Neuronal stem cell (in vitro differentiated cells): Measurements from ENCODE around the gene DTX3L.

Experiments
- DNase-seq: peaks from one replicate; pipeline ENCODE4 v3.0.0-alpha.2; 2013; ENCODE audit warnings: low spot score
- H2AFZ ChIP-seq: one replicate; pipeline ENCODE4 v1.6.1; 2013; ENCODE audit warnings: mild to moderate bottlenecking, low read length, inconsistent platforms
- H2AK5ac ChIP-seq: 2 replicates; pipeline ENCODE4 v1.6.1; 2013; ENCODE audit warnings: low read depth, mild to moderate bottlenecking, inconsistent platforms, low read length, moderate library complexity, mixed read lengths
- H2BK120ac ChIP-seq: 2 replicates; pipeline ENCODE4 v1.6.1; 2013; ENCODE audit warnings: low read depth, mild to moderate bottlenecking, inconsistent platforms, low read length, moderate library complexity, mixed read lengths
- H2BK12ac ChIP-seq: one replicate; pipeline ENCODE4 v1.6.1; 2013; ENCODE audit warnings: low read length, inconsistent platforms
- H2BK15ac ChIP-seq: 2 replicates; pipeline ENCODE4 v1.6.1; 2013; ENCODE audit warnings: mild to moderate bottlenecking, low read length, inconsistent platforms, mixed read lengths
- H2BK5ac ChIP-seq: one replicate; pipeline ENCODE4 v1.6.1; 2013; ENCODE audit warnings: inconsistent platforms, mild to moderate bottlenecking, low read length, moderate library complexity
- H3K14ac ChIP-seq: one replicate; pipeline ENCODE4 v1.6.1; 2013; ENCODE audit warnings: low read length, inconsistent platforms
- H3K18ac ChIP-seq: 2 replicates; pipeline ENCODE4 v1.6.1; 2013; ENCODE audit warnings: low read length, inconsistent platforms
- H3K23ac ChIP-seq: 2 replicates; pipeline ENCODE4 v1.6.1; 2013; ENCODE audit warnings: low read depth, mild to moderate bottlenecking, mixed read lengths, low read length, inconsistent platforms; ENCODE audit not compliant: poor library complexity
- H3K27ac ChIP-seq: replicated peaks from 3 replicates; pipeline ENCODE4 v1.5.1; 2013; ENCODE audit warnings: low read length, inconsistent platforms
- H3K27me3 ChIP-seq, 3 experiments: 2 replicates each; pipeline ENCODE4 v1.6.1; 2013; ENCODE audit warnings: low read length in 3 of 3, mild to moderate bottlenecking in 2 of 3, inconsistent platforms in 1 of 3, low read depth in 1 of 3, mixed read lengths in 1 of 3, moderate library complexity in 1 of 3; ENCODE audit not compliant: control insufficient read depth in 3 of 3, insufficient read depth in 3 of 3
- H3K36me3 ChIP-seq, 2 donors: replicated peaks in 1 of 2; 2 replicates each; pipeline ENCODE4 v1.6.1; 2013; ENCODE audit warnings: low read length in 2 of 2; ENCODE audit not compliant: control insufficient read depth in 2 of 2, insufficient read depth in 2 of 2
- H3K4ac ChIP-seq: 2 replicates; pipeline ENCODE4 v1.6.1; 2013; ENCODE audit warnings: inconsistent platforms, mild to moderate bottlenecking, low read length, moderate library complexity
- H3K4me1 ChIP-seq, 2 donors: 1 replicate in 1 of 2; 2 replicates in 1 of 2; pipeline ENCODE4 v1.6.1; 2013; ENCODE audit warnings: low read length in 2 of 2, low read depth in 1 of 2; ENCODE audit not compliant: control insufficient read depth in 2 of 2, insufficient read depth in 1 of 2
- H3K4me2 ChIP-seq: one replicate; pipeline ENCODE4 v1.6.1; 2013; ENCODE audit warnings: mild to moderate bottlenecking, low read length, inconsistent platforms; ENCODE audit not compliant: insufficient read depth, poor library complexity, severe bottlenecking
- H3K4me3 ChIP-seq, 2 donors: 2 replicates each; pipeline ENCODE4 v1.5.1; 2013; ENCODE audit warnings: low read length in 2 of 2, mild to moderate bottlenecking in 2 of 2, inconsistent platforms in 1 of 2, moderate library complexity in 1 of 2
- H3K79me1 ChIP-seq: one replicate; pipeline ENCODE4 v1.6.1; 2013; ENCODE audit warnings: low read depth, mild to moderate bottlenecking, inconsistent platforms, low read length, moderate library complexity
- H3K9ac ChIP-seq: one replicate; pipeline ENCODE4 v1.6.1; 2013; ENCODE audit warnings: mild to moderate bottlenecking, low read depth, low read length, inconsistent platforms; ENCODE audit not compliant: poor library complexity
- H3K9me3 ChIP-seq, 2 donors: replicated peaks in 1 of 2; 2 replicates each; pipeline versions ENCODE3 to v1.6.1; 2013; ENCODE audit warnings: low read length in 2 of 2, mild to moderate bottlenecking in 2 of 2, inconsistent platforms in 1 of 2, low read depth in 1 of 2, mixed read lengths in 1 of 2, moderate library complexity in 1 of 2; ENCODE audit not compliant: control insufficient read depth in 2 of 2, insufficient read depth in 1 of 2
- H4K8ac ChIP-seq: one replicate; pipeline ENCODE4 v1.6.1; 2013; ENCODE audit warnings: low read depth, mild to moderate bottlenecking, inconsistent platforms, low read length, moderate library complexity
- H4K91ac ChIP-seq: one replicate; pipeline ENCODE4 v1.6.1; 2013; ENCODE audit warnings: low read length, low read depth, mild to moderate bottlenecking, inconsistent platforms; ENCODE audit not compliant: poor library complexity
- whole genome bisulfite sequencing, 2 donors: extraction: QIAGEN DNeasy Blood & Tissue Kit; methylation state at CpG; one replicate each; pipeline ENCODE4 v1.1.7; 2013; ENCODE audit warnings: missing lambda C conversion rate in 2 of 2, mixed read lengths in 1 of 2; ENCODE audit not compliant: insufficient read length in 2 of 2, insufficient replicate concordance in 1 of 2; ENCODE audit errors: extremely low coverage in 2 of 2; 5-methylcytosine and 5-hydroxymethylcytosine counted together

Gene DTX3L

DNA sequence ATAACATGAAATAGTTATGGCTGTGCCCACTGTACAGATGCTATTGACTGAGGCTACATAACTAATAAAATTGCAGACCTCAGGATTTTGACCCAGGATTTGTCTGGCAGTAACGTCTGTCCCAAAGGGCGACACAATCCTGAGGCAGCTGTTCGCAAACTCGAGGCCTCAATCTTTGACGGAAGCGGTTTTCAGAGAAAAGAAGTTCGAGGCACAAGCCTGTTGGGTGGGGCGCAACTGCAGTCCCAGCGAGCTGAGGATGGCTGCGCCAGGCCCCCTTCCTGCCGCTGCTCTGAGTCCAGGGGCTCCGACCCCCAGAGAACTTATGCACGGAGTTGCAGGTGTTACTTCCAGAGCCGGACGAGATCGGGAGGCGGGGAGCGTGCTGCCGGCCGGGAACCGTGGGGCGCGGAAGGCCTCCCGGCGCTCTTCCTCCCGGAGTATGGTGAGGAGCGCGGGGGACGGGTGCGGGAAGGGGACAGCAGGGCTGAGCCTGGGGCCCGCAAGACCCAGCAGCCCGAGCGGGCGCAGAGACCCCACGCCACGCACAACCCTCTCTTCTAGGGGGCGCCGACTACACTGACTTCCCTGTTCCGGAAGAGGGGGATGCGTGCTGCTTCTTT is 13.4 kb downstream of the DTX3L start, which contains the start of gene PARP15:
PARP15 (plus strand) TSS at position 242 of the 623 bp plus-strand sequence; CDS start at position 260, 18 bp downstream.
- peak within 1 kb of the TSS; percentile 0 for H3K18ac ChIP-seq
- H2BK120ac ChIP-seq: peak within 1 kb of the TSS; percentile 74
- WGBS, 2 donors: no CpG with 5 or more reads among the region's 40 CpGs
- no peak within 1 kb of the TSS for H4K8ac ChIP-seq
- H3K27ac ChIP-seq: no peak within 1 kb of the TSS
- H2BK12ac ChIP-seq: no peak within 1 kb of the TSS
- H2AFZ ChIP-seq: no peak within 1 kb of the TSS
- peak within 1 kb of the TSS; percentile 82 for H3K4me2 ChIP-seq
- peaks cover 0 to 6% (median 0%) of the 10 kb centered on the region in 3 experiments for H3K27me3 ChIP-seq
- H3K9me3 ChIP-seq: peaks cover 3 to 7% of the 10 kb centered on the region in 2 donors
- no peak for DNase-seq
- peak within 1 kb of the TSS; percentile 83 for H3K9ac ChIP-seq
- H3K4me3 ChIP-seq: peak within 1 kb of the TSS in 1 of 2 donors; percentile 76
- H3K4ac ChIP-seq: no peak within 1 kb of the TSS
- peak within 1 kb of the TSS; percentile 91 for H2BK15ac ChIP-seq
- peak within 1 kb of the TSS; percentile 76 for H3K14ac ChIP-seq
- no peaks in the 10 kb centered on the region for H3K79me1 ChIP-seq
- peaks cover 7 to 15% of the 10 kb centered on the region in 2 donors for H3K4me1 ChIP-seq
- H2BK5ac ChIP-seq: no peak within 1 kb of the TSS
- no peaks in the 10 kb centered on the region for H3K36me3 ChIP-seq
- no peak within 1 kb of the TSS for H2AK5ac ChIP-seq
- no peak within 1 kb of the TSS for H4K91ac ChIP-seq
- no peak within 1 kb of the TSS for H3K23ac ChIP-seq

DNA sequence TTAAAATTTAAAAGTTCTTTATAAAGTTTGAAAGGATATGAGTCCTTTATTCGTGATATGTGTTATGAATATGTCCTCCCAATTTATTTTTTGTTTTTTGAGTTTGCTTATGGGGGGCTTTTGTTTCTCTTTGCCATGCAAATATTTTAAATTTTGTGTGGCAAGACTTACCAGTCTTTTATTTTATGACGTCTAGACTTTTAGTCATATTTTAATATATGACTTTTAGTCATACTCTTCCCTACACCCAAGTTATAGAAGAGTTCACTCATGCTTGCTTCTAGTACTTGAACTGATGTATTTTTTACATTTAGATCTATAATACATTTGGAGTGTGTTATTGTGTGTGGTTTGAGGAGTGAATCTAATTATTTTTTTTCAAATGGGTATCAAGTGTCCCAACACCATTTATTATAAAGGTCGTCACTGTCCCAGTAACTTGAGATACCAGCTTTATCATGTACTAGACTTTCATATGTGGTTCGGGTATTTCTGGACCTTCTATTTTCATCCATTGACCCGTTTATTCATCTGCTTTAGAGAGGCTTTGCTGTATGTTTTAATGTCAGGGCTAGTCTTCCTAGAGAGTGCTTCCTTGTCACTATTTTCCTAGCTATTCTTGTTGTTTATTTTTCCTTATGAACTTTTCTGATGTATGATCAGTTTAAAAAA is 14.1 kb downstream of the DTX3L start:
- no peak overlapping the region for H3K9ac ChIP-seq
- no peak for DNase-seq

DNA sequence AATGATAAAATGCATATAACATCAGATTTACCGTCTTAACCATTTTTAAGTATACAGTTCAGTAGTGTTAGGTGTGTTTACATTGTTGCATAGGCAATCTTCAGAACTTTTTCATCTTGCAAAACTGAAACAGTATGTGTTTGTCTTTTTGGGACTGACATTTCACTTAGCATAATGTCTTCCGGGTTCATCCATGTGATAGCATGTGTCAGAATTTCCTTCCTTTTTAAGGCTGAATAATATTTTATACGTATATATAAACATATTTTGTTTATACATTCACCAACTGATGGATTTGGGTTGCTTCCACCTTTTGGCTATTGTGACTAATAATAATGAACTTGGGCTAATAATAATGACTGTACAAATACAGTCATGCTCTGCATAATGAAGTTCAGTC is 16.3 kb downstream of the DTX3L start:
- Histone ChIP-seq H3K4me2 (no peak overlapping the region), H3K27me3 (peaks cover 0 to 6% (median 0%) of the 10 kb centered on the region in 3 experiments), H3K9me3 (peaks cover 5 to 7% of the 10 kb centered on the region in 2 donors), H2BK120ac (no peak overlapping the region), H3K14ac (no peak overlapping the region), H2BK12ac (no peak overlapping the region), H4K8ac (no peak overlapping the region), H4K91ac (no peak overlapping the region), H3K4me1 (peaks cover 0 to 7% of the 10 kb centered on the region in 2 donors), H3K4ac (no peak overlapping the region), H2AK5ac (no peak overlapping the region), H3K36me3 (no peaks in the 10 kb centered on the region), H3K9ac (no peak overlapping the region), H2BK15ac (no peak overlapping the region), H3K4me3 (no peak overlapping the region), H3K23ac (no peak overlapping the region), H2AFZ (no peak overlapping the region), H2BK5ac (no peak overlapping the region), H3K79me1 (no peaks in the 10 kb centered on the region), H3K18ac (no peak overlapping the region), H3K27ac (no peak overlapping the region)
- DNase-seq: no peak
- WGBS, 2 donors: no CpG with 5 or more reads among the region's 3 CpGs

More for the DNA sequence above, 14.1 kb downstream of the DTX3L start:
- H2BK5ac ChIP-seq: no peak overlapping the region
- no peak overlapping the region for H3K27ac ChIP-seq
- H3K4ac ChIP-seq: no peak overlapping the region
- H3K14ac ChIP-seq: no peak overlapping the region
- H3K4me3 ChIP-seq: no peak overlapping the region
- H3K36me3 ChIP-seq: no peaks in the 10 kb centered on the region
- H3K18ac ChIP-seq: no peak overlapping the region
- peaks cover 2 to 10% of the 10 kb centered on the region in 2 donors for H3K4me1 ChIP-seq
- H3K4me2 ChIP-seq: no peak overlapping the region
- H2AK5ac ChIP-seq: no peak overlapping the region
- peaks cover 0 to 6% (median 0%) of the 10 kb centered on the region in 3 experiments for H3K27me3 ChIP-seq
- H3K23ac ChIP-seq: no peak overlapping the region
- H2BK15ac ChIP-seq: no peak overlapping the region
- WGBS, 2 donors: no CpG with 5 or more reads among the region's 5 CpGs
- H2BK120ac ChIP-seq: no peak overlapping the region
- no peak overlapping the region for H2BK12ac ChIP-seq
- no peak overlapping the region for H4K91ac ChIP-seq
- no peaks in the 10 kb centered on the region for H3K79me1 ChIP-seq
- H4K8ac ChIP-seq: no peak overlapping the region
- peaks cover 3 to 7% of the 10 kb centered on the region in 2 donors for H3K9me3 ChIP-seq
- H2AFZ ChIP-seq: no peak overlapping the region

DNA sequence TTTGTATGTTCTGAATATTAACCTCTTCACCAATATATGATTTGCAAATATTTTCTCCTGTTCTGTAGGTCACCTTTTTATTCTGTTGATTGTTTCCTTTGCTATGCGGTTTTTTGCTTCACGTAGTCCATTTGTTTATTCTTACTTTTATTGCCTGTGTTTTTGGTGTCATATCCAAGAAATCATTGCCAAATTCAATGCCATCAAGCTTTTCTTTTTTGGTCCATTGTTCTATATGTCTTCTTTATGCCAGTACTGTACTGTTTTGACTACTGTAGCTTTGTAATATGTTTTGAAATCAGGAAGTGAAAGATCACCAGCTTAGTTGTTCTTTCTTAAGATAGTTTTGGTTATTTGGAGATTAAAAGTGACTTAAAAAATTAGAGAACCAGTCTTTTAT is 17.5 kb downstream of the DTX3L start:
- Histone ChIP-seq H3K4me2 (no peak overlapping the region), H3K4me1 (no peaks in the 10 kb centered on the region), H4K91ac (no peak overlapping the region), H2BK120ac (no peak overlapping the region), H2BK15ac (no peak overlapping the region), H3K18ac (no peak overlapping the region), H3K27ac (no peak overlapping the region), H3K27me3 (peaks cover 0 to 6% (median 0%) of the 10 kb centered on the region in 3 experiments), H3K79me1 (no peaks in the 10 kb centered on the region), H4K8ac (no peak overlapping the region), H2BK12ac (no peak overlapping the region), H2AFZ (no peak overlapping the region), H3K4me3 (no peak overlapping the region), H3K9me3 (peaks cover 5 to 7% of the 10 kb centered on the region in 2 donors), H2AK5ac (no peak overlapping the region), H3K4ac (no peak overlapping the region), H3K9ac (no peak overlapping the region), H3K36me3 (no peaks in the 10 kb centered on the region), H2BK5ac (no peak overlapping the region), H3K23ac (no peak overlapping the region), H3K14ac (no peak overlapping the region)
- no peak for DNase-seq
- no CpG with 5 or more reads among the region's 2 CpGs for WGBS, 2 donors
